ENCODE data around the gene RAB37. TPM values are rescaled to one million over a fixed set of nuclear protein-coding genes. Genes with fewer than 3 reads are reported as not detected.

RAB37 gene
- total and polyA plus RNA-seq, 8 donors = 3.2 to 11.2 (median 10.3) TPM

DNA sequence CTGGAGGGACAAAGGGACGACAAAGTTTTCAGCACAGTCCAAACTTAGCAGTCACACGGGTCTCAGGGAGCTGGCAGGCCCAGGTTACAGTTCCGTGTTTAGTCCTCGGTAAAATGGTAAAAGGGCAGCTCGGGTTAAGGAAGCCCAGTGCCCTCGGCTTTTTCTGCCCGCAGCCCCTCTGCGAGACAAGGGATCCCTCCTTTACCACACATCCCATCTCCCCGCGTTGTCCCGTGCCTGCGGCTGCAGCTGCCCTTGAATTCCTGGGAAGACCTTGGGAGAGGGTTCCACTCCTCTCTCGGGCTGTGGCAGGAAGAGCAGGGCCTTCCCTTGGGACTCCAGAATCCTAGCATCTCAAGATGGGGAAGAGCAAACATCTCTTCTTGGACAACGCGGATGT, 7.2 kb upstream of the RAB37 start:
- Histone ChIP-seq H3K27me3 (peaks cover 0 to 9% of the 10 kb centered on the region in 2 donors), H3K4me1 (peaks cover 0 to 16% of the 10 kb centered on the region in 2 donors), H3K36me3 (no peaks in the 10 kb centered on the region), H3K9me3 (no peaks in the 10 kb centered on the region), H3K27ac (no peak overlapping the region), H3K4me3 (no peak overlapping the region)
- TF ChIP-seq, protein P1, sequence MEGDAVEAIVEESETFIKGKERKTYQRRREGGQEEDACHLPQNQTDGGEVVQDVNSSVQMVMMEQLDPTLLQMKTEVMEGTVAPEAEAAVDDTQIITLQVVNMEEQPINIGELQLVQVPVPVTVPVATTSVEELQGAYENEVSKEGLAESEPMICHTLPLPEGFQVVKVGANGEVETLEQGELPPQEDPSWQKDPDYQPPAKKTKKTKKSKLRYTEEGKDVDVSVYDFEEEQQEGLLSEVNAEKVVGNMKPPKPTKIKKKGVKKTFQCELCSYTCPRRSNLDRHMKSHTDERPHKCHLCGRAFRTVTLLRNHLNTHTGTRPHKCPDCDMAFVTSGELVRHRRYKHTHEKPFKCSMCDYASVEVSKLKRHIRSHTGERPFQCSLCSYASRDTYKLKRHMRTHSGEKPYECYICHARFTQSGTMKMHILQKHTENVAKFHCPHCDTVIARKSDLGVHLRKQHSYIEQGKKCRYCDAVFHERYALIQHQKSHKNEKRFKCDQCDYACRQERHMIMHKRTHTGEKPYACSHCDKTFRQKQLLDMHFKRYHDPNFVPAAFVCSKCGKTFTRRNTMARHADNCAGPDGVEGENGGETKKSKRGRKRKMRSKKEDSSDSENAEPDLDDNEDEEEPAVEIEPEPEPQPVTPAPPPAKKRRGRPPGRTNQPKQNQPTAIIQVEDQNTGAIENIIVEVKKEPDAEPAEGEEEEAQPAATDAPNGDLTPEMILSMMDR (IDR thresholded peaks at IDR 0.05) = no peak
- intact Hi-C loops (cut with DNase I) = no loop called here
- ATAC-seq (no peak), DNase-seq (no peak)

DNA sequence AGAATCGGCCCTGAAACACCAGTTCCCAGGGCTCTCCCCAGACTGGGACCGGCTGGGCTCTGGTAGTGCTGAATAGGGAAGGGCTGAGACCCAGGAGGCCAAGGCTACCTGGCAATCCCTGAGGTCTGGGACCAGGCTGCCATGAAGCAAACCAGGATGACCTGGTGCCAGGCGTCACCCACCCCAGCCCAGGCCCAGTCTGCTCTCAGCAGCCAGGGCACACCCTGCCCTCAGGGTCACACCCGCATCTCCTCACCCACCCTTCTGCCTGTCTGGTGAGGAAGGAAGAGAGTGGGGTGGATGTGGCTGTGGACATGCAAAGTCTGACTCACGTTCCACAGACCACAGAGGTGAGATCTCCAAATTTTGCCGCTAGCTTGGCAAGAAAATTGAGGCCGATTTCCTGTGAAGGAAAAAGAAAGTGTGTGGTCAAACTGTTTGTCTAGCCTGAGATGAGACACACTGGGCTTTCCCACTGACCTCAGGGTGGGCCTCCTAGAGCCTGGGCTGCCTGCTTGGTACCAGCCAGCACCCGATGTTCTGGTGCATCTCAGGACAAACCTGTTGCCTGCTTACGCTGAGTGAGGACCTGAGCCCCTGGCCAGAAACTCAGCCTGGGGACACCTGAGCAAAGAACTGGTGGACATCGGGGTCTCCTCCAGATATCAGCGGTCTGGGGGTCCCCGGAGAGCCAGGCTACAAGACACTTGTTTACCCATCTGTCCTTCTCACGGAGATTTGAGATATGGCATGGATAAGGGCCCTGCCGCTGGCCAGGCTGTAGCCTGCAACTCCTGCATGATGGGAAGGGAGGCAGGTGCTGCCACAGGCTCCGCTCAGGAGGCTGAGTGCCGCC, 6.3 kb upstream of the RAB37 start:
- Histone ChIP-seq H3K27ac (no peak overlapping the region), H3K36me3 (no peaks in the 10 kb centered on the region), H3K4me3 (no peak overlapping the region), H3K27me3 (peaks cover 0 to 15% of the 10 kb centered on the region in 2 donors), H3K9me3 (no peaks in the 10 kb centered on the region), H3K4me1 (peaks cover 0 to 20% of the 10 kb centered on the region in 2 donors)
- TF ChIP-seq, protein P1 (IDR thresholded peaks at IDR 0.05) = no peak
- DNase-seq (no peak), ATAC-seq (peak; percentile 31)
- intact Hi-C loops (cut with DNase I) = no loop called here

DNA sequence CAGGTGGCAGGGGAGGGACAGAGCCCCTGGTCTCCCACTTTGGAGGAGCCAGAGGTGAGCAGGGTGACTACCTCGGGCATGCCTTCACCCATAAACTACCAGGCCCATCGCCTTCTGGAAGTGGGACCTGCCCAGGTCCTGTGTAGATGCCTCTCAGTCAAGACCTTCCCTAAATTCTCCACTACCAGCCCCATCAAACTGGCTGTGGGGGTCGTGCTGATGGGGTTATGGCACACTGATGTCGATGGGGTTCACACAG, 5.8 kb upstream of the RAB37 start:
- H3K36me3 ChIP-seq = no peaks in the 10 kb centered on the region
- intact Hi-C loops (cut with DNase I) = no loop called here
- H3K9me3 ChIP-seq = no peaks in the 10 kb centered on the region
- H3K4me1 ChIP-seq = peaks cover 0 to 25% of the 10 kb centered on the region in 2 donors
- TF ChIP-seq, protein P1 (IDR thresholded peaks at IDR 0.05) = no peak
- DNase-seq (no peak), ATAC-seq (no peak)
- H3K4me3 ChIP-seq = no peak overlapping the region
- H3K27ac ChIP-seq = no peak overlapping the region
- H3K27me3 ChIP-seq = peaks cover 0 to 21% of the 10 kb centered on the region in 2 donors

DNA sequence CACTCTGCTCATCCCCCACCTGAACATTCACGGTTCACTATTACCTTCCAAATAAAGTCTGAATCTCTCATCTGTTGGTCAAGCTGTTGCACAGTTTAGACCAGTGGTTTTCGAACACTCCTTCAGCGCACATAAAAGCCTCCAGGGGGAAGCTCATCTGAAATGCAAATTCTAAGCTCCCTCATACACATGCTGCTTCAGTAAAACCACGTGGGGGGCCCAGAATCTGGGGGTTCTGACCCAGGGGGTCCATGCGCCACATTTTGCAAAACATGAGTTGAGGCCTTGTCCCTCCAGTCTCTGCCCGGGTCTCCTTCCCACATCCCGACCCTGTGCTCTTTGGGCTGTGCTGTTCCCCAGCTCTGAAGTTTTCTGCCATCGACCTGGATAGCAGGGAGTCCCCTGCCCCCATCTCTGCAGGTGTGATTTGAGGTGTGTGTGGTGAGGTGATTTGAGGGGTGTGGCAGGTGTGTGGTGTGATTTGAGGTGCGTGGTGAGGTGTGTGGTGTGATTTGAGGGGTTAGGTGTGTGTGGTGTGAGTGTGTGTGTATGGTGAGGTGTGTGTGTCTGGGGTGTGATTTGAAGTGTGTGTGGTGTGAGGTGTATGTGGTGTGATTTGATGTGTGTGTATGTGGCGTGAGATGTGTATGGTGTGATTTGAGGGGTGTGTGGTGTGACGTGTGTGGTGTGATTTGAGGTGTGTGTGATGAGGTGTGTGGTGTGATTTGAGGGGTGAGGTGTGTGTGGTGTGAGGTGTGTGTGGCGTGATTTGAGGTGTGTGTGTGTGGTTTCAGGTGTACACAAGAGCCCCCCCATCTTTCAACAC, 4.8 kb upstream of the RAB37 start:
- peaks cover 10 to 31% of the 10 kb centered on the region in 2 donors for H3K27me3 ChIP-seq
- TF ChIP-seq, protein P1 (IDR thresholded peaks at IDR 0.05) = no peak
- H3K27ac ChIP-seq = no peak overlapping the region
- intact Hi-C loops (cut with DNase I) = no loop called here
- no peak overlapping the region for H3K4me3 ChIP-seq
- no peak for DNase-seq
- H3K4me1 ChIP-seq = peaks cover 6 to 35% of the 10 kb centered on the region in 2 donors
- H3K9me3 ChIP-seq = no peaks in the 10 kb centered on the region
- ATAC-seq = no peak
- H3K36me3 ChIP-seq = no peaks in the 10 kb centered on the region
